Testis (tissue), 2 donors: ENCODE data around the gene MED27.

Experiments used
- POLR2A ChIP-seq: fragments of 450-650 bp; IDR thresholded peaks from one replicate; pipeline ENCODE4 v1.6.1; 2017; ENCODE audit warnings: antibody characterized with exemption, mild to moderate bottlenecking, moderate library complexity
- TF ChIP-seq, protein P1 (sequence below), 3 experiments: fragments of 450-650 bp in 2 of 3; fragments of 200-600 bp in 1 of 3; sonication (generic) in 1 of 3; IDR thresholded peaks; one replicate each; pipeline ENCODE4 v1.5.1; 2016 to 2019; ENCODE audit warnings: antibody characterized with exemption in 3 of 3, mild to moderate bottlenecking in 2 of 3, moderate library complexity in 1 of 3

- TF ChIP-seq, protein P1, sequence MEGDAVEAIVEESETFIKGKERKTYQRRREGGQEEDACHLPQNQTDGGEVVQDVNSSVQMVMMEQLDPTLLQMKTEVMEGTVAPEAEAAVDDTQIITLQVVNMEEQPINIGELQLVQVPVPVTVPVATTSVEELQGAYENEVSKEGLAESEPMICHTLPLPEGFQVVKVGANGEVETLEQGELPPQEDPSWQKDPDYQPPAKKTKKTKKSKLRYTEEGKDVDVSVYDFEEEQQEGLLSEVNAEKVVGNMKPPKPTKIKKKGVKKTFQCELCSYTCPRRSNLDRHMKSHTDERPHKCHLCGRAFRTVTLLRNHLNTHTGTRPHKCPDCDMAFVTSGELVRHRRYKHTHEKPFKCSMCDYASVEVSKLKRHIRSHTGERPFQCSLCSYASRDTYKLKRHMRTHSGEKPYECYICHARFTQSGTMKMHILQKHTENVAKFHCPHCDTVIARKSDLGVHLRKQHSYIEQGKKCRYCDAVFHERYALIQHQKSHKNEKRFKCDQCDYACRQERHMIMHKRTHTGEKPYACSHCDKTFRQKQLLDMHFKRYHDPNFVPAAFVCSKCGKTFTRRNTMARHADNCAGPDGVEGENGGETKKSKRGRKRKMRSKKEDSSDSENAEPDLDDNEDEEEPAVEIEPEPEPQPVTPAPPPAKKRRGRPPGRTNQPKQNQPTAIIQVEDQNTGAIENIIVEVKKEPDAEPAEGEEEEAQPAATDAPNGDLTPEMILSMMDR (IDR thresholded peaks at IDR 0.05) = no peak
- no peak for TF ChIP-seq POLR2A
Measured at GRCh38 chr9:132020820-132021510, 58.7 kb downstream of the MED27 start.
